Measurements from ENCODE around the gene CACNA1C.
"Not testable (repeated sequence)": the region's sequence is repeated elsewhere in the genome, so short reads cannot be mapped to it uniquely, and the experiment has no call there.

The CACNA1C gene

DNA sequence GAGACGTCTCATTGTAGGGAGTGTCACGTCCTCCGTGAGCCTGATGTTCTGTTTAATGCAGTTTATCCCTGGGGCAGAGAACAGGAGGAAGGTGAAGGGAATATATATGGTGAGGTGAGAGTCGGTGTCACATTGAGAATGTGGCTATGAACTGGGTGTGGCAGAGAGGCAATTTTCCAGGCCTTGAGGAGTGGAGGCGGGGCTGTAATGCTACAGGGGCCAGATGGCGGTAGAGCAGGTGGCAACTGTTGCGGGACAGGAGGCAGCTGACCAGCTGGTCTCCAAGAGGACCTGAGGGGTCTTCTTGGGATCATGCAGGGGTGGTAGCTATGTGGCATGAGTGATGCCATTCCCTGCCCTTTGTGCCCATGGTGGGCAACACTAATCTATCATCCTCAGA lies 59.6 kb downstream of the CACNA1C start:
- DNase-seq (ENCODE audit: low read depth in 2 of 2), result no peak

GRCh38 chr12:2113119-2113912 lies 60.5 kb downstream of the CACNA1C start:
- no peak for DNase-seq (ENCODE audit: low read depth in 2 of 2)

- DNase-seq (ENCODE audit: low read depth in 2 of 2), result no peak
Measured at GRCh38 chr12:2114071-2114470, 61.3 kb downstream of the CACNA1C start.

DNA sequence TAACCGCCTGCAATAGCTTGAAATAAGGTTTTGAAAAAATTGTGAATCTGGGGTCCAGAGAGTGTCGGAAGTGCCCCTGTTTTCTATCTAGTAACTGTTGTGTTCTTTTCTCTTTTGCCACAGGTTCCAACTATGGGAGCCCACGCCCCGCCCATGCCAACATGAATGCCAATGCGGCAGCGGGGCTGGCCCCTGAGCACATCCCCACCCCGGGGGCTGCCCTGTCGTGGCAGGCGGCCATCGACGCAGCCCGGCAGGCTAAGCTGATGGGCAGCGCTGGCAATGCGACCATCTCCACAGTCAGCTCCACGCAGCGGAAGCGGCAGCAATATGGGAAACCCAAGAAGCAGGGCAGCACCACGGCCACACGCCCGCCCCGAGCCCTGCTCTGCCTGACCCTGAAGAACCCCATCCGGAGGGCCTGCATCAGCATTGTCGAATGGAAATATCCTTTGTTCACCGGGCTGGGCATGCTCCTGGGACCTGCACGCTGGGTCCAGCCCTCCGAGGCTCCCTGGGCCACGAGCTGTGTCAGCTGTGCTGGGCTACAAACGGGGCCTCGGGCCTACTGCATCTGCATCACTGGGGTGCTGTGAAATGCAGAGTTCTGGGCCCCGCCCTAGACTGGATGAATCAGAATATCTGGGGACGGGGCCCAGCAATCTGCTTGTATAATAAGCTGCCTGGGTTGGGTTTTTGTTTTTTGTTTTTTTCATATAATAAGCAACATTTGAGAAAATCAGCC lies 62.5 kb downstream of the CACNA1C start:
- DNase-seq (ENCODE audit: low read depth in 2 of 2), result no peak

- no peak for DNase-seq (ENCODE audit: low read depth in 2 of 2)
Measured at GRCh38 chr12:2117541-2117940, 64.8 kb downstream of the CACNA1C start.

- no peak for DNase-seq (ENCODE audit: low read depth in 2 of 2)
Measured at GRCh38 chr12:2118061-2118460, 65.3 kb downstream of the CACNA1C start.

DNA sequence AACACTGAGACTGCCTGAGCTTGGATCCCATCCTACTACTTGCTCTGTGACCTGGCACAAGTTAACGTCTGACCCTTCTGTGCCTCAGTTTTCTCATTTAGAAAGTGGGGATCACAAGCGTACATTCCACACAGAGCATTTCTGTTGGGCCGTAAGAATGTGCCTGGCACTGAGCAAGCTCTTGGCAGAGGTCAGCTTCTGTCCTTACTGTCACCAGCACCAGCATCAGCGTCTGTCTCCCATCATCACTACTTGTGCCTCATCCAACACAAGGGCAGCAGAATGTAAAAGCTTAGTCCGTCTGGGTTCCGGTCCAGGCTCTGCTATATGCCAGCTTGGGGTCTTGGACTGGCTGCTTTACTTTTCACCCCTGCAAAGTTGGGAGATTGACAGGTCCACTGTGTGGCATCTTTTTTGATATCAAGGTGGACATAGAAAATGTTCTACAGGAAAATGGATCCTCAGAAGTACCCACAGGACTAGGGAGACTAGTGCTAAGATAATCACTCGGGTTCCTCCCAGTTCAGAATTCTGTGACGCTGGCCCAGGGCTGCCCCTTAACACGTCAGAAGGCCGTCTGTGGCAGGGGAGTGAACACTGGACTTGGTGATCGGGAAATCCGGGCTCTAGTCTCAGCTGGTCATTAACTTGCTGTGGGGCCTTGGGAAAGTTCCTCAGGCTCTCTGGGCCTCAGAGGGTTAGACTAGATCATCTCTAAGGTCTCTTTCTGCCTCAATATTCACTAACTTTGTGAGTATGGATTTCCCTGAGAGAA lies 65.9 kb downstream of the CACNA1C start:
- no peak for DNase-seq (ENCODE audit: low read depth in 2 of 2)

DNA sequence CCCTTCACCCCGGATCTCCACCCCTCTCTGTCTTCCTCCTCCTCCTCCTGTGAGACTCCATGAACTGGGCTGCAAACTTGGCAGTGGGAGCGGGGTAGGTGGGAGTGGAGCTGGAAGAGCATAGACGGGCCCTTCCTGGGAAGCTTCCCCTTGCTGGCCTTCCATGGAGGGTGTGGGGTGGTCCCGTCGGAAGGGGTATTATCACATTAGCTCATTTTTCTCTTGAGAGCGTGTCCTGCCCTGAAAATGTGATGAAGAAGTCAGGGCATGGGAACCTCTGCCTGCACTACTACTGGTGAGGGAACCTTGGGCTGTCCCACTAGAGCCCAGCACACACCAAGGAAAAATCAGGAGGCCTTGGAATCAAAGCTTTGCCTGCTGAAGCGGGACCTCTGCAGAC lies 66.5 kb downstream of the CACNA1C start:
- no peak for DNase-seq (ENCODE audit: low read depth in 2 of 2)

- no peak for DNase-seq (ENCODE audit: low read depth in 2 of 2)
Measured at GRCh38 chr12:2120982-2121758, 68.4 kb downstream of the CACNA1C start.

- DNase-seq (ENCODE audit: low read depth in 2 of 2), result no peak
Measured at GRCh38 chr12:2124466-2125023, 71.8 kb downstream of the CACNA1C start.

DNA sequence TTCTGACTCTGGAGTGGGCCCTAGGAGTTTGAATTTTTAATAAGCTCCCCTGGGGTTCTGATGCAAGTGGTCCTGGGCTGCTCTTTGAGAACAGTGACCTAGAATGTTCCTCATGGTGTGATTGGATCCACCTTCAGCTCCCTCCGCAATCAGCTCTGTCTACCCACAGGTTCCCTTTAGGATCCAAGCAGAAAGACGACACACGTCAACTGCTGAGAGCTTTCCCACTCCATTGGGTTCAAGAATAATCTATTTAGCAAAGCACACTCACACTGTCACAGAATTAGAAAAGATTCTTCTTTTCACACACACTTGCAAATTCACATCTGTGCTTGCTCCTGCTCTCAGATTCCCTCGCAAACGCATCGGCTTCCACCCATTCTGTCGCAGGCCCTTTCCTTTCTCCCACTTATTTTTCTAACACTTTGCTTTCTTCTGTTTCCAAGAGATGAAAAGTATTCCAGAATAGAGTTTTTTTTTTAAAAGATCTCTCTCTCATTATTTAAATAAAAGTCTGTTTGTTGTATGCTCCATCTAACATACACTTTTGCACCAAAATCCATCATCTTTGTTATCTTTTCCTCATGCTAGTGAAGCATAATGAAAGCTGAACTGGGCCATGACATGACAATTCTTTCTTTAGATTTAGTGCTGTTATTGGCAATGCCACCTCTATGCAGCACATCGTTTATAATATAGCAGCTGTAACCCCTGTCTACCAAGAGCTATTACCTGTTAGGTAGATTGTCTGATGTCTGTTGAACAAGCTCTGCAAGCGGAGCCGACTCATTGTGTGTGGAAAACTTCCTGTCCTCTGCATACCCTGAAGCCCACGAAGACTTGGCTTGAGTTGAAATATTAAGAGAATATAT lies 73.1 kb downstream of the CACNA1C start:
- no peak for DNase-seq (ENCODE audit: low read depth in 2 of 2)

- DNase-seq (ENCODE audit: low read depth in 2 of 2), result no peak
Measured at GRCh38 chr12:2126676-2127406, 74.1 kb downstream of the CACNA1C start.

DNA sequence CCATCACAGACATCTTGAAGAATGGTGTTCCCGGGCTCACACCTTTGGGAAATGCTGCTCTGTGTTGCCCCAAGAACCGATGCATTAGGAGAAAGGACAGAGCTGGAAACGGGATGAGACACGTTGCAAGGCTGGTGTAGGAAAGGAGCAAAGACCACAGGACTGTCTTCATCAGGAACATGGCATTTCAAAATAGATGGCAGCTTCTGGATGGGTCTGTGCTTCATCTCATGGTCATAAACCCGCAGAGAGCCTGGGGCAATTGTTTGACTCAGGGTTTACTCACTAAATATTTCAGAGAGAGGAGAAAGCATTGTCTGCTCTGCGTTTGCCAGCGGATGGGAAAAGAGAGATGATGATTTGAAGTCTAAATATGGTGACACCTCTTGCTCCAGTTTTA lies 76.3 kb downstream of the CACNA1C start:
- DNase-seq (ENCODE audit: low read depth in 2 of 2), result no peak

GRCh38 chr12:2135661-2136418 lies 83.1 kb downstream of the CACNA1C start:
- not testable (repeated sequence) for DNase-seq (ENCODE audit: low read depth in 2 of 2)

GRCh38 chr12:2136901-2137300 lies 84.1 kb downstream of the CACNA1C start:
- no peak for DNase-seq (ENCODE audit: low read depth in 2 of 2)

GRCh38 chr12:2137711-2138110 lies 84.9 kb downstream of the CACNA1C start:
- no peak for DNase-seq (ENCODE audit: low read depth in 2 of 2)

DNA sequence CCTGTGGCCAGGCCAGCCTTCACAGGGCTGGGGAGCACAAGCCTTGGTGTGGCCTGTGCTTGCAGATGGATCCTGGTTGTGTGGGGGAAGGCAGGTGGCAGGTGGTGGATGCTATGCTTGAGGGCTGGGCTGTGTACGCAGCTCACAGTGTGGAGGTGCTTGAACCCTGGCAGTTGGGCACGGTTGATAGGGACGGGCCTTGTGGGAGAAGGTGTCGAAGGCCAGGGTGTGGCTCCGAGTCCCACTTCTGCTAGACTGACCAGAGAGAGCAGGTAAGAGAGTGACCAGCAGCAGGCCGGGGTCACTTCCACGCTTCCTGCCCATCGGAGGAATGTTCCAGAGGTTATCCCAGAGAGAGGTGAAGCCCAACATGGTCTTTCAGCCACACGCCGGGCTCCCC lies 85.5 kb downstream of the CACNA1C start:
- no peak for DNase-seq (ENCODE audit: low read depth in 2 of 2)

- DNase-seq (ENCODE audit: low read depth in 2 of 2), result no peak
Measured at GRCh38 chr12:2138871-2139308, 86.1 kb downstream of the CACNA1C start.

- DNase-seq (ENCODE audit: low read depth in 2 of 2), result no peak
Measured at GRCh38 chr12:2139651-2140050, 86.9 kb downstream of the CACNA1C start.

All from stimulated activated CD8-positive, alpha-beta memory T cell treated with anti-CD3 and anti-CD28 coated beads, Interleukin-2, amount 100 ng/mL, for 1 hour (primary cell).